GM13977 (cell line): Measurements from ENCODE around the gene ALDH3B2.

Experiments used
- DNase-seq: peaks from one replicate; pipeline ENCODE4 v3.0.0; 2012; ENCODE audit warnings: low spot score
- CTCF ChIP-seq: IDR thresholded peaks from 2 replicates; pipeline ENCODE4 v1.5.1; 2012; ENCODE audit warnings: mild to moderate bottlenecking, control low read depth; ENCODE audit not compliant: insufficient read depth; ENCODE audit errors: extremely low read depth, missing control alignments
- in situ Hi-C: fragments of 300-500 bp; cut with MboI; formaldehyde crosslinking; loops from one replicate; pipeline ENCODE4 v1.12.0; 2022; ENCODE audit warnings: low sequenced_read_pairs, low pct_unique_long_range_greater_than_20kb, mixed read lengths, inconsistent platforms; ENCODE audit not compliant: unreplicated experiment

ALDH3B2 gene

DNA sequence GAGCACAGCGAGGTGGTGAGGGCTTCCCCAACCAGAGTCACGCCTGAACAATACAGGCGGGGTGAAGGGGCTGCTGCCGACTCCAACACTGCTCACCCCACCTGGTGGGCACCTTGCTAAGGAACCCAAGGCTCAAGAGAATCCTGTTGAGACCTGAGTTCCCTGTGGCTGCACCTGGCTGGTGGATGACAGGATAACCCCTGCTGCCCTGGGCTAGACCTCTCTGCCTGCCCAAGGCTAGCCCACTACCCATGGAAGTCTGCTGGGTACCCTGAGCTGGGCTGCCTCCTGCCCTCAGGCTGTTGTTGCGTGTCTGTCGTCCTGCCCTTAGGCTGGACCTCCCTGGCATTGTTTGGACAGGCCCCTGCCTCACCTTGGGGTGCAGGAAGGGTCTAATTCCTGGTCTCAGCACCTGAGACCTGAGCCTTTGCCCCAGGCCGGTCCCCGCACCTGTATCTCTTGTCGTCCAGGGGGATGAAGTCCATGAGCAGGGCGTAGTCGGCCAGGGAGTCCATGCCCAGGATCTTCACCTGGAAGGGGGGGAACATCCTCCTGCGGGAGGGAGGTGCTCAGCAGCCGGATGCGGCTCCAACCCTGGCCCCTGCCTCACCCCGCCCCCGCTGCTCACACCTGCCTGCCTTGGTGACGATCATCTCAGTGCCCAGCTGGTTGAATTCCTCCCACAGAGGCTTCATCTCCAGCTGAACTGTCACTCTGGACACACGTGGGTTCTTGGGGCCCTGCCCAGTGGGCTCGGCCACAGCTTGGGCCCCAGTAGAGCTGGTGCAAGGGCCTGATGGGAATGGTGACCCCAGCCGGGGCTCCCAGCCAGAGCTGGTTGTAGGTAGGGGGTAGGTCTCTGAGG is 39.8 kb downstream of the ALDH3B2 start:
- TF ChIP-seq CTCF, result no peak
- in situ Hi-C loops, result no loop called here
- DNase-seq, result no peak

GRCh38 chr11:67633758-67634365 is 40.6 kb downstream of the ALDH3B2 start:
- in situ Hi-C loops, result no loop called here
- DNase-seq, result no peak
- TF ChIP-seq CTCF, result no peak

DNA sequence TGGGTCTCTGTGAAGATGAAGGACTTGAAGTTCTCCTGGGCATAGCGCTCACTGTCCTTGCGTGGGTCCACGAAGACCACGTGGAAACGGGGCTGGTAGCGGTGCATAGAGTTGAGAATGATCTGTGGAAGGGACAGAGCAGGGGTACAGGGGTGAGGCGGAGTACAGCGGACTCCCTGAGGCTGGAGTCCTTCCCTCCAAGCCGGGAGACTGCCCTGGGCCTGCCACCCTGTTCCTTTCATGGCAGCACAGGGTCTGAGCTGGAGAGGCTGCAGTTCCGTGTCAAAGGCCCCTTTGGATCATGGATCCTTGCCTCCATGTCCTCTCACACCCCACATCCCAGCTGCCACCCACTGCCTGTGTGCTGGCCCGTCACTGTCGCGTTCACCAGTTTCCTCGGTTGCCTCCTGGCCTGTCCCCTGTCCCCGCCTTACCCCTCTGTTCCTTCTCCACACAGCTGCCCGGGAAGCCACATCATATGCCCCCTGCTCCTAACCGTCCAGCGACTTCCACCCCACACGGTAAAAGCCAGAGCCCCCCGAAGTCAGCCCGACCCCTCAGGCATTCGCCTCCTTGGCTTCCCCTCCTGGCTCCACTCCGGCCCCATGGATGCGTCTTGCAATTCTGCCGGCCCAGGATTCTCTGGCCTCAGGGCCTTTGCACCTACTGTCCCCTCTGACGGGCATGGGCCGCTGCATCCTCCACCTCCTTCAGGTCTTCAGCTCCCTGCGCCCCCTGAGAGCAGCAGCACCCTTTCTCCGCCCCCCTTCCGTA is 41.3 kb downstream of the ALDH3B2 start:
- in situ Hi-C loops, result no loop called here
- DNase-seq, result no peak
- no peak for TF ChIP-seq CTCF

- DNase-seq, result no peak
- TF ChIP-seq CTCF, result no peak
- in situ Hi-C loops, result no loop called here
These were observed 42.0 kb downstream of the ALDH3B2 start for GRCh38 chr11:67632175-67632981.

- no peak for DNase-seq
- in situ Hi-C loops, result no loop called here
- no peak for TF ChIP-seq CTCF
These were observed 42.6 kb downstream of the ALDH3B2 start for GRCh38 chr11:67631853-67632174.

DNA sequence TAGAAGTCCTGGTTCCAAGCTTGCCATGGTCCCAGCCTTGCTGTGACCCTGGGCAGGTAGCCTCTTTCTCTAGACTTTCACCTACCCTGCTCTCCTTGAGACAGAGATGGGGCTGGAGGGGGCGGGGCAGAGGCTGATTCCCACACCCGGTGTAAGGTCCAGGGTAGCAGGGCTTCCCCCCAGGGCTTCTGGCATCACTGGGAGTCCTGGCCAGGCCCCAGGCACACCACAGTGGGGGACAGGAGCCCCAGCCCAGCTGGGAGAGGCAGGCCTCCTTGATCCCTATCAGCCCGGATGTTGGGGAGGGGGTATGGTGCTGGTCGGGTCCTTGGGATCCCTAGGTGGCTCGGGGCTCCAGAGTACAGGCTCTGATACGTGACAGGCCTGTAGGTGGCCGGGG is 43.0 kb downstream of the ALDH3B2 start:
- in situ Hi-C loops, result no loop called here
- no peak for DNase-seq
- TF ChIP-seq CTCF, result no peak
